ENCODE results near the gene MAN1C1.
"Not testable (repeated sequence)": the region's sequence is repeated elsewhere in the genome, so short reads cannot be mapped to it uniquely, and the experiment has no call there.

Gene MAN1C1

GRCh38 chr1:25657883-25658760, 41.5 kb downstream of the MAN1C1 start:
- DNase-seq (ENCODE audit: low read depth) = no peak

DNA sequence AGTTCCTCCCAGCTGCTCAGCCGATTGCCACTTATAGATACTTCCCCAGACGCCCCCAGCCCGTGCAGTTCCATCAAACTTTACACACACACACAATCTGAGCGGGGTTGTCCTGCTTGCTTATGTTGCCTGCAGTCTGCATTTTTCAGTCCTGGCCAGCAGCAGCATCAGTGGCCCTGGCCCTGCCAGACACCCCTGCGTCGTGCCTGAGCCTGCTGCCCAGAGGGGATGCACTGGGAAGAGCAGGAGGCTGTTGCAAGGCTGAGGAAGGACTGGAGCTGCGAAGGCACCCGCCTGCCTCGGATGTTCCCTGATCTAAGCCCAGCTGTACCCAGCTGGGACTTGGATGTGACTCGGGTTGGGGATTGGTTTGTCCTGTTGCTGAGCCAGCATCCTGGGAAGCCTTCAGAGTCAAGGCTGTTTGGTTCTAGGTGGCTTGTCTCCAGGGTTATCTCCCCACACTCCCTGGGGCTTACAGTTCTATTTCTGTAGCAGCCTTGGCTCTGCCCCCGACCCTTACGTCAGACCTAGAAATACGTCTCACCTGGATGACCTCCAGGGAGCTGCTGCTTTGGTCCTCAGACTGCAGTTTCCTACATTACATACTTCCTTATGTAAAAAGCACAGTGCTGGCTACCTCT, 42.3 kb downstream of the MAN1C1 start:
- no peak for DNase-seq (ENCODE audit: low read depth)

- DNase-seq (ENCODE audit: low read depth) = no peak
Measured at GRCh38 chr1:25661043-25661815, 44.6 kb downstream of the MAN1C1 start.

DNA sequence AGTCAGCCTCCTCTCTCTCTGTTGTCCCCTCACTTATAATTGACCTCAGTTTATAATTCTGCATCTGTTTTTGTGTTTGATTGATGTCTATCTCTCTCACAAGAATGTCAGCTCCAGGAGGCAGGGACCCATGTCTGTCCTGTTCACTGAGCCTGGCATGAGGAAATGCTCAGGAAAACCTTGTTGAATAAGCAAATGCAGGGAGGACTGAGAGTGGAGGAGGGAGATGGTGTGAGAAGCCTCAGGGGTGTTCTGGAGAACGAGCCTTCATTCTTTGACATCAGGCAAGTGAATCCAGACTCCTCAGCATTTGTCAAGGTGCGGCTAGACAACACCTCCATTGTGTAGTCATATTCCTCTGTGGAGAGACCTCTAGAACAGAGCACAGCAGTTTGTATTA, 45.5 kb downstream of the MAN1C1 start:
- no peak for DNase-seq (ENCODE audit: low read depth)

DNA sequence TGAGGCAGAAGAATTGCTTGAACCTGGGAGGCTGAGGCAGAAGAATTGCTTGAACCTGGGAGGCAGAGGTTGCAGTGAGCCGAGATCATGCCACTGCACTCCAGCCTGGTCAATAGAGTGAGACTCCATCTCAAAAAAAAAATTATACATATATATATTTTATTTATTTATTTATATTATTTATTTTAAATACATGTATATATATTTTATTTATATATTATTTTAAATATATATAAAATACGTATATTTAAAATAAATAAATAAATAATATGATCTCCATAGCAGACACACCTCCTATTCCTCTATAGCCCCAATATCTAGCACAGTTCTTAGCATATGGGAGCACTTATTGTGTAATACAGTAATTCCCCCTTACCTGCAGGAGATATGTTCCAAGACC, 46.4 kb downstream of the MAN1C1 start:
- not testable (repeated sequence) for DNase-seq (ENCODE audit: low read depth)

DNA sequence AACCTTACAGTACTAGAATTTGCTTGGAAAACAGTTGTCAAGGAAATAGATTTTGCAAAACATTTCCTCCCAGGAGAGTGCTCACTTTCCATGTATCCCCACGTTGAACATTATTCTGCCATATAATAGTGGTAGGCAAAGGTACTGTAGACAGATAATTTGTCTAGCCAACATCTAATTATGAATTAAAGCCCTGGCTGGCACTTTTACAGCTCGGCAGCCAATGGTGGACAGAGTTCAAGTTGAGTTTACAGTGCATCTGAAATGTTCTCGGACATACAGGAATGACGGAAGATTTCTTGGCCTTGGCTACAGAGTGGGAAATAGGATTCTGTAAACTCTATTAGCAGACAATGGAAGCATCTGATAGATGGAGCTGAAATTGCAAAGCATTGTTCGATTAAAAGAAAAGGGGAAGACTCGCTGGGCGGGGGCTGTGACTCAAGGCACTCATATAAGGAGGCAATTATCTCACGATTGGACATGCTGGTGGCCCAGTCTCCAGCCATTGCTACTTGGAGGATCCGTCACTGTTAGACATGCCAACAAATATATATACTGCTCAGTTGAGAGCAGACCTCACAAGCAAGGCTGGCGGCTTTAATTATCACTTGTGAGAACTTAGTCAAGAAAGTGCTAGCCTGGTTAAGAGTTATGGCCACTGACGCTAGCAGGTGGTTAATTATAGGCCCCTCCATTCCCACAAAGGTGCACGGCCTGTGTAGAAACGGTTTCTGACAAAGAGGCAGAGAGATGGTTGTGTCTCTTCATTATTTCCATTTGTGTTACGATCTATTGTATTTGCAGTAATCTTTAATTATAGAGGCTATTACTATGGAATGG, 48.0 kb downstream of the MAN1C1 start:
- no peak for DNase-seq (ENCODE audit: low read depth)

DNA sequence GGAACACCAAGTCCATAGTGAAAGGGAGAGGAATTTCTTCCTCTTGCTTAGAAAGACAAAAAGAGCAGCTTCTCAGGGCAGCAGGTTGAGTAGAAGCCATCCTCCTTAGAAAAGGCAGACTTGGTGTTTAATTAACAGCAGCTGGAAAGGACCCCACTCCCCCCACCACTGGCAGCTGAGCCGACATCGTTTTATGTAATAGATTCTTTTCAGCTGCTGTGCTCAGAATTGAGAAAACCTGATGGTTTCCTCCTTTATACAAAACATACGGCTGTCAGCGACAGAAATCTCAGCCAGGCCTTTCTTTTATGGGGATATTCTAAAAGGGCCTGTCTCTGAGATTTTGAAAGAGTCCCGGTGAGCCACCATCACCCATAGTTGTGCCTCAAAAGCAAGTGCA, 49.9 kb downstream of the MAN1C1 start:
- no peak for DNase-seq (ENCODE audit: low read depth)

- no peak for DNase-seq (ENCODE audit: low read depth)
Measured at GRCh38 chr1:25668931-25669573, 52.5 kb downstream of the MAN1C1 start.

GRCh38 chr1:25669781-25670567, 53.4 kb downstream of the MAN1C1 start:
- DNase-seq (ENCODE audit: low read depth) = no peak

GRCh38 chr1:25671929-25672328, 55.3 kb downstream of the MAN1C1 start:
- no peak for DNase-seq (ENCODE audit: low read depth)

- no peak for DNase-seq (ENCODE audit: low read depth)
Measured at GRCh38 chr1:25672763-25673409, 56.3 kb downstream of the MAN1C1 start.

DNA sequence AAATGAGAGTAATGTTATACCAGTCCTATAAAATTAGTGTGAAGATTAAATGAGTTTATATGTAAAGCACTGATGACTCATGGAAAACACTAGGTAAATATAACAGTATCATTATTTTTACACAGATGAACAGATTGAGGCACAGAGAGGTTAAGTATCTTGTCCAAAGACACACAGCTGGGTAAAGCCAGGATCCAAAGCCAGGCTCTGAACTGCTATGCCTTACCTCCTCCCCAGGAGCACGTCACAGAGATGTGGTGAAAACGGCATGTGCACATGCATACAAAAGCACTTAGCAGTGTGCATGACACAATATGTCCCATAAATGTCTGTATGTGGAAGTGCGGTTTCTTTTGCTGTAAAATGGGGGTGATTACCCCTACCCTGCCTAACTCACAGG, 56.9 kb downstream of the MAN1C1 start:
- DNase-seq (ENCODE audit: low read depth) = no peak

GRCh38 chr1:25673962-25674806, 57.6 kb downstream of the MAN1C1 start:
- DNase-seq (ENCODE audit: low read depth) = no peak

GRCh38 chr1:25674807-25675084, 58.2 kb downstream of the MAN1C1 start:
- no peak for DNase-seq (ENCODE audit: low read depth)

DNA sequence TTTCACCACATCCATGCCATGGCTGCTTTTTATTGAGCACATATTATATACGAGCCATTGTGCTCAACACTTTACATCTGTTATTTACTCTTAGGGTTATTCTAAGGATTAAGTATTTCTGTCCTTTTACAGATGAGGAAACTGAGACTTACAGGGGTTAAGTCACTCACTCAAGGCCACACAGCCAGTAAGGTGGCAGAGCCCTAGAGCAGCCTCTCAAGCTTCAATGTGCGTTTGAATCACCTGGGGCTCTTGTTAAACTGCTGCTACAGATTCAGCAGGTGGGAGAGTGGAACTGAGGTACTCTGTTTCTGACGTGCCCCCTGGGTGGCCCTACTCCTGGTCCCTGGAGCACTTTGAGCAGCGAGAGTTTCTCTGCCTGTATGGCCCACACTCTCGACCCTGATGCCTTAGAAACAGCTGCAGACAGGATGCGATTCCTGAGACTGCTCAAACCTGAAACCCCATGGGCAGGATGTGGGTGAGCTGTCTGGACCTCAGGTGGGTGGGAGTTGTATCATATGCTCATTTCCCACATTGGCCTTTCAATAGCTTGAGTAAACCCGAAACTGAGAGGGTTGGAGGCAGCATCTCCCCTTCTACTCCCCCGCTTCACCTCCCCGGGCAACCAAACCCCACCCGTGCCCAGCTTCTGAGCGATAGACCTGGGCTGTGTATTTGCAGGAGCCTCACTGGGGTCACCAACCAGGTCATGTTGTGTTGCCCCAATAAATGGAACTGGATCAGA, 59.3 kb downstream of the MAN1C1 start:
- DNase-seq (ENCODE audit: low read depth) = peak; percentile 74

DNA sequence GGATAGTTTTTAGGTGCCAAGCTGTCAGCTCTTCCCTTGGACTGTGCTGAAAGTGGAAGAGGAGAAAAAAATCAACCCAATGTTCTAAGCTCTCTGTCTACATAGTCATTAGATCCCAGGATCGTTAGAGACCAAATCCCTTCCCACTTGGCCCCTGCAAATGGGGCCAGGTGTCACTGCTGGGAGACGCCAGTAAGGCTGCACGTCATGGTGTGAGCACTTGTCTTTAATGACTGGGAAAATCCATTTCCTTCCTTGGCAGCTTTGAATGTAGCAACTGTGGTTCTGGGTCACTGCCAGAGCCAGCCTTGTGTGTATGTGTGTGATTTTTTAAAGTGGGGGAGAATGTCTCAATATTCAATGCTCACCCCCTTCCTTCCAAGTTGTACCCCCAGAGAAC, 59.9 kb downstream of the MAN1C1 start:
- DNase-seq (ENCODE audit: low read depth) = no peak

DNA sequence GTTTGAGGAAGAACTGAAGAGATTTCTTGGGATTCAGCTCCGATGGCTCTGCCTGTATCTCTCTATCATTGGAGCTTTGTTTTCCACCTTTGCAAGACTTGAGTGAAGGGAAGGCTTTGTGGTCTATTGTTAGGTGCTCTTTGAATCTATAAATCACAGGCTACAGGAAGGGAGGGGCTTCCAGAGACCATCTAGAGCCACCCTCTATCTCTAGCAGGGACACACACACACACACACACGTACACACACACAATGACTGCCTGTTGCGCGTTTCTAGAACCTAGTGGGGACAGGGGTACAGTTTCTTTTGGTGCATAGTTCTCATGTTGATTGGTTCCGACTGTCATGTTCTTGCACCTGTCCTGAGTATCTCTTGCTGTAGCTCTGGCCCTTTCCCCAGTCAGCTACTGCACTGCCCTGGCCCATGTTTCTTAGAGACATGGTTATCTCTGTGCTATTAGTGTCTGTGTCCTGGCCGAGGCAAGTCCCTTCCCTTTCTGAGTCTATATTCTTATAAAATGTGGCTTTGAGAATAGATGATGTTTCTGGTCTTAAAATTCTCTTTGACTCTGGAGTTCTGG, 60.7 kb downstream of the MAN1C1 start:
- no peak for DNase-seq (ENCODE audit: low read depth)

- no peak for DNase-seq (ENCODE audit: low read depth)
Measured at GRCh38 chr1:25679171-25679570, 62.6 kb downstream of the MAN1C1 start.

Measured in activated T-cell treated with anti-CD3 and anti-CD28 coated beads for 48 hours (primary cell).